Keratinocyte (primary cell): ENCODE measurements around the gene SCUBE2. TPM values are rescaled to one million over a fixed set of nuclear protein-coding genes. Genes with fewer than 3 reads are reported as not detected.

Experiments
- DNase-seq: peaks from one replicate; pipeline ENCODE4 v3.0.0-alpha.2; 2011; ENCODE audit warnings: low read depth, missing footprints, low spot score
- FAIRE-seq: peaks from 2 replicates; lab custom pipeline; 2011; peaks lifted over from hg19 to GRCh38; lab: Jason Lieb, UNC
- H2AFZ ChIP-seq: 2 replicates; pipeline ENCODE4 v1.6.0; 2012; ENCODE audit warnings: low read length, control low read depth, inconsistent platforms; ENCODE audit not compliant: control insufficient read depth
- H3K27ac ChIP-seq: 2 replicates; pipeline ENCODE4 v1.5.1; 2011; ENCODE audit warnings: low read length; ENCODE audit not compliant: control insufficient read depth, insufficient read depth
- H3K27me3 ChIP-seq: 3 replicates; pipeline ENCODE4 v1.6.0; 2011; ENCODE audit warnings: low read length; ENCODE audit not compliant: control insufficient read depth, insufficient read depth; ENCODE audit errors: extremely low read depth
- H3K36me3 ChIP-seq, 2 experiments: 2 replicates in 1 of 2; 3 replicates in 1 of 2; pipeline ENCODE4 v1.5.1; 2011; ENCODE audit warnings: low read length in 2 of 2, mild to moderate bottlenecking in 1 of 2; ENCODE audit not compliant: control insufficient read depth in 2 of 2, insufficient read depth in 2 of 2; ENCODE audit errors: extremely low read depth in 1 of 2
- H3K4me1 ChIP-seq: 3 replicates; pipeline ENCODE4 v1.5.1; 2011; ENCODE audit warnings: low read length; ENCODE audit not compliant: control insufficient read depth, insufficient read depth; ENCODE audit errors: extremely low read depth
- H3K4me2 ChIP-seq: 3 replicates; pipeline ENCODE4 v1.6.0; 2011; ENCODE audit warnings: low read depth, low read length; ENCODE audit not compliant: control insufficient read depth, insufficient read depth; ENCODE audit errors: extremely low read depth
- H3K4me3 ChIP-seq, 3 experiments: fragments of 200-600 bp in 1 of 3; sonication (generic) in 1 of 3; 2 replicates in 2 of 3; 3 replicates in 1 of 3; pipeline ENCODE4 v1.5.1; 2011 to 2016; ENCODE audit warnings: low read length in 3 of 3, mild to moderate bottlenecking in 3 of 3, control low read depth in 2 of 3, inconsistent platforms in 1 of 3, low read depth in 1 of 3, mixed read lengths in 1 of 3, mixed run types in 1 of 3, moderate library complexity in 1 of 3; ENCODE audit not compliant: control insufficient read depth in 2 of 3, insufficient read depth in 2 of 3; ENCODE audit errors: extremely low read depth in 1 of 3
- H3K79me2 ChIP-seq: 2 replicates; pipeline ENCODE4 v1.6.0; 2012; ENCODE audit warnings: low read length; ENCODE audit not compliant: control insufficient read depth, insufficient read depth
- H3K9ac ChIP-seq: 3 replicates; pipeline ENCODE4 v1.6.0; 2011; ENCODE audit warnings: low read length; ENCODE audit not compliant: control insufficient read depth, insufficient read depth; ENCODE audit errors: extremely low read depth
- H3K9me1 ChIP-seq: 3 replicates; pipeline ENCODE4 v1.6.0; 2011; ENCODE audit warnings: low read length; ENCODE audit not compliant: control insufficient read depth, insufficient read depth; ENCODE audit errors: extremely low read depth
- H3K9me3 ChIP-seq: 2 replicates; pipeline ENCODE4 v1.5.1; 2012; ENCODE audit warnings: low read depth, low read length; ENCODE audit not compliant: control insufficient read depth
- H4K20me1 ChIP-seq: 3 replicates; pipeline ENCODE4 v1.6.0; 2011; ENCODE audit warnings: low read length; ENCODE audit not compliant: control insufficient read depth, insufficient read depth; ENCODE audit errors: extremely low read depth
- EZH2 ChIP-seq: IDR thresholded peaks from one replicate; pipeline ENCODE4 v1.6.1; 2012; ENCODE audit warnings: inconsistent platforms, mild to moderate bottlenecking, low read length, moderate library complexity
- dilution Hi-C: fragments of 300-500 bp; cut with MboI; formaldehyde crosslinking; loops from one replicate; pipeline ENCODE4 v1.7.0; 2020; ENCODE audit warnings: low sequenced_read_pairs; ENCODE audit not compliant: extremely low pct_ligation_motif_present
- polyA plus RNA-seq, 5 experiments: library from polyadenylated mRNA; depleted of rRNA in 3 of 5; stranded (reverse) in 3 of 5; stranded (forward) in 1 of 5; unstranded in 1 of 5; fragments of >200 nt; gene quantifications; 1 replicate in 1 of 5; 2 replicates in 3 of 5; 3 replicates in 1 of 5; pipeline versions ENCODE4 v1.2.1 to v1.2.3, GENCODE V29; 2011 to 2012; ENCODE audit warnings: missing spikeins in 2 of 5, low read depth in 1 of 5, low replicate concordance in 1 of 5
- TF ChIP-seq, protein P1 (sequence below), 3 experiments: IDR thresholded peaks in 1 of 3; conservative IDR thresholded peaks in 1 of 3; optimal IDR thresholded peaks in 1 of 3; 2 replicates in 2 of 3; 3 replicates in 1 of 3; pipeline versions ENCODE3 to v1.5.1; 2011; ENCODE audit warnings: low read length in 3 of 3, mild to moderate bottlenecking in 3 of 3, moderate library complexity in 2 of 3, control low read depth in 1 of 3, inconsistent platforms in 1 of 3; ENCODE audit not compliant: insufficient read depth in 2 of 3; ENCODE audit errors: extremely low read depth in 1 of 3

SCUBE2 gene
- polyA plus RNA-seq, 1 donor (not counting 4 experiments of a cell fraction or from before 2014, with no cell fraction given): 1.5 TPM

DNA sequence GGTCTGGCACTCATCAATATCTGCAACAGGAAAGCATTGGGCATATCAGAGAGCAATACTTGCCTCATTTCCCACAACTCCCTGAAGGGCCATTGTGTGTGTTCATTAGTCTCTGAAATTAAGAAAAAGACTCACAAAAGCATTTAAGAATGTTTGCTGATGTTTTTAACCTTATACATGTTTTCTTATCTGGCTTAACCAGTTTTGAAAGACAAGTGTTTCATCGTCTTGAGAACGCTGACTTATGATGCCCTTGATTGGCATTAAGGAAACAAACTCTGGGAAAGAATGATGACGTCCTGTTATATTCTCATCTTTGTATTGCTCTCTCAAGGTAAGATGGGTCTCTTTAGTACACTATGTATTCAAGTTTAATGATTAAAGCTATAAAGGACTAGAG, 32.0 kb downstream of the SCUBE2 start:
- Histone ChIP-seq H3K27ac (no peak overlapping the region), H4K20me1 (no peaks in the 10 kb centered on the region), H3K4me2 (no peak overlapping the region), H3K4me3 (no peak overlapping the region), H3K9me3 (no peaks in the 10 kb centered on the region), H3K4me1 (no peaks in the 10 kb centered on the region), H2AFZ (no peak overlapping the region), H3K79me2 (no peaks in the 10 kb centered on the region), H3K9me1 (no peaks in the 10 kb centered on the region), H3K36me3 (no peaks in the 10 kb centered on the region), H3K9ac (no peak overlapping the region), H3K27me3 (peaks cover 4% of the 10 kb centered on the region)
- dilution Hi-C loops: no loop called here
- DNase-seq (no peak), FAIRE-seq (no peak)
- TF ChIP-seq EZH2: no peak
- TF ChIP-seq, protein P1, sequence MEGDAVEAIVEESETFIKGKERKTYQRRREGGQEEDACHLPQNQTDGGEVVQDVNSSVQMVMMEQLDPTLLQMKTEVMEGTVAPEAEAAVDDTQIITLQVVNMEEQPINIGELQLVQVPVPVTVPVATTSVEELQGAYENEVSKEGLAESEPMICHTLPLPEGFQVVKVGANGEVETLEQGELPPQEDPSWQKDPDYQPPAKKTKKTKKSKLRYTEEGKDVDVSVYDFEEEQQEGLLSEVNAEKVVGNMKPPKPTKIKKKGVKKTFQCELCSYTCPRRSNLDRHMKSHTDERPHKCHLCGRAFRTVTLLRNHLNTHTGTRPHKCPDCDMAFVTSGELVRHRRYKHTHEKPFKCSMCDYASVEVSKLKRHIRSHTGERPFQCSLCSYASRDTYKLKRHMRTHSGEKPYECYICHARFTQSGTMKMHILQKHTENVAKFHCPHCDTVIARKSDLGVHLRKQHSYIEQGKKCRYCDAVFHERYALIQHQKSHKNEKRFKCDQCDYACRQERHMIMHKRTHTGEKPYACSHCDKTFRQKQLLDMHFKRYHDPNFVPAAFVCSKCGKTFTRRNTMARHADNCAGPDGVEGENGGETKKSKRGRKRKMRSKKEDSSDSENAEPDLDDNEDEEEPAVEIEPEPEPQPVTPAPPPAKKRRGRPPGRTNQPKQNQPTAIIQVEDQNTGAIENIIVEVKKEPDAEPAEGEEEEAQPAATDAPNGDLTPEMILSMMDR (optimal IDR thresholded peaks at IDR 0.05 in 1 of 3, IDR thresholded peaks at IDR 0.05 in 1 of 3, conservative IDR thresholded peaks at IDR 0.05 in 1 of 3; ENCODE audit: extremely low read depth in 1 of 3, insufficient read depth in 2 of 3, low read length in 3 of 3): no peak

DNA sequence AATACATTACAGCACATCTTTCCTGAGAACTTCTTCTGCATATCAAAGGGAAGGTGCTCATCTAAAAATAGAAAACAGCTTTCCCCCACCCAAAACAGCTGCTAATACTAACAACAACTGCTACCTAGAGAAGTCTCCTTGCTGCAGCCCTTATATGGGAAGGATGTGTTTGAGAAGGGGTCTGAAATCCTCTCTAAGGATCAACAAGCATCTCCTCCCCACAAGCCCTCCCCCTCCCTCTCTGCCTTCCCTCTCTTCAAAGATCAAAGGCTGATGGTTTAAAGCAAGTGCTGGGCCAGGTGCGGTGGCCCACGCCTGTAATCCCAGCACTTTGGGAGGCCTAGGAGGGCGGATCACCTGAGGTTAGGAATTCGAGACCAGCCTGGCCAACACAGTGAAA, 33.5 kb downstream of the SCUBE2 start:
- Histone ChIP-seq H3K79me2 (no peaks in the 10 kb centered on the region), H3K36me3 (no peaks in the 10 kb centered on the region), H3K27me3 (peaks cover 4% of the 10 kb centered on the region), H4K20me1 (no peaks in the 10 kb centered on the region), H3K4me2 (no peak overlapping the region), H3K4me3 (no peak overlapping the region), H3K9me1 (no peaks in the 10 kb centered on the region), H3K9me3 (no peaks in the 10 kb centered on the region), H3K4me1 (no peaks in the 10 kb centered on the region), H3K27ac (no peak overlapping the region), H3K9ac (no peak overlapping the region), H2AFZ (no peak overlapping the region)
- DNase-seq: no peak
- no peak for FAIRE-seq
- TF ChIP-seq EZH2: no peak
- TF ChIP-seq, protein P1 (optimal IDR thresholded peaks at IDR 0.05 in 1 of 3, IDR thresholded peaks at IDR 0.05 in 1 of 3, conservative IDR thresholded peaks at IDR 0.05 in 1 of 3; ENCODE audit: extremely low read depth in 1 of 3, insufficient read depth in 2 of 3, low read length in 3 of 3): no peak
- dilution Hi-C loops: no loop called here
